Measurements from ENCODE around the gene RGPD3.
"Not testable (repeated sequence)": the region's sequence is repeated elsewhere in the genome, so short reads cannot be mapped to it uniquely, and the experiment has no call there.

Gene RGPD3

DNA sequence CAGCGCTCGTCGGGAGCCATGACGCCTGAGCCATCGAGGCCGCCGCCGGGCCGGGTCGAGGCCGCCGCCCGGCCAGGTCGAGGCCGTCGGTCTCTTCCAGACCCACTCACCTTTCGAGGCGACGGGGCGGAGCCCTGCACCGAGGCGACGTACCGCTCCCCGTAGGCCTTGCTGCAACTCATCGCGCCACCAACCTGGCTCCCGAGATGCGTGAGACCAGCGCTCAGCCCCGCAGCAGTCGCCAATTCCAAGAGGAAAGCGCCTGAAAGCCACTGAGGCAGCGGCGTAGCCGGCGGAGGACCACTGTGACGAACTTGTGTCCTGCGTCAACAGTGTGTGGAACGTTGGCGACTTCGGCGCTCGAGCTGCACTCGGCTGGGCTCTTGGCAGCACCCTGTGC is at the start of gene RGPD3:
TSS of gene RGPD3 (minus strand) at position 307 of the 400 bp plus-strand sequence. CDS start at position 182, 125 bp downstream.
- DNase-seq = not testable (repeated sequence)

DNA sequence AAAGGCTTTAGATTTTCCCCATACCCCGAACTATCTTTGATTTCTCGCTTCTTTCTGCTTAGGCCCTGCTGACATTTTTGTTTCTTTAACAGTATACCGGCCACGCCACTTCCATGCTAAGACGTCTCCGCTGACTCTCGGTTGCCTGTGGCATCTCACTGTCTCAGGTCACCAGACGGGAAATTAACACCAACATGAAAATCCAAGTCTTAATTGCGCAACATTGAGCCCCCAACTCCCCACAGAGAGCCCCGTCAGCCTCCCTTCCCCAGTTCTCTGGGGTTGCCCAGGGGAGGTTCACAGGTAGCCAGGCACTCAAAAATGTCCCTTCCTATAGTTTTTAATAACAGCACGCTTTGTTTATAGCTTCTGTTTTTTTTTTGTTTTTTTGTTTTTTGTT is 49.1 kb upstream of the RGPD3 start:
- DNase-seq = no peak

- no peak for DNase-seq
These were observed 48.7 kb upstream of the RGPD3 start for GRCh38 chr2:106516864-106517263.

DNA sequence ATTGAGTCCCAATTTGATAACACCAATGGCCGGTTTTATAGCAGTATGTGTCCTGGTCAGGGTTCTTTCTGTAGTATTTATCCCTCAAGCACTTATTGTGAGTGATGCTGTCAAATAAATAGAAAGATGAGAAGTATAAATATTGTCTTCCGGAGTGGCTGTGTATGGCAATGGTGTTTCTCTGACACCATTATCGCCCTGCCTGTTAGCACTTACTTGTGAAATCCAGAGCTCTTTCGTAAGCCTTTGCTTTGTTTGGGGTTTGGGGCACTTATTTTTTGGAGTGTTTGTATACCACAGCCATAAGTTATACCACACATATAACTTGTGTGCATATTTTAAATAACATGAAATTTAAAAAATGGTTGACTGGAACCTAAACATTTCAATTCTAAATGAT is 48.2 kb upstream of the RGPD3 start:
- no peak for DNase-seq

- peak; percentile 48 for DNase-seq
These were observed 46.6 kb upstream of the RGPD3 start for GRCh38 chr2:106514827-106515226.

DNA sequence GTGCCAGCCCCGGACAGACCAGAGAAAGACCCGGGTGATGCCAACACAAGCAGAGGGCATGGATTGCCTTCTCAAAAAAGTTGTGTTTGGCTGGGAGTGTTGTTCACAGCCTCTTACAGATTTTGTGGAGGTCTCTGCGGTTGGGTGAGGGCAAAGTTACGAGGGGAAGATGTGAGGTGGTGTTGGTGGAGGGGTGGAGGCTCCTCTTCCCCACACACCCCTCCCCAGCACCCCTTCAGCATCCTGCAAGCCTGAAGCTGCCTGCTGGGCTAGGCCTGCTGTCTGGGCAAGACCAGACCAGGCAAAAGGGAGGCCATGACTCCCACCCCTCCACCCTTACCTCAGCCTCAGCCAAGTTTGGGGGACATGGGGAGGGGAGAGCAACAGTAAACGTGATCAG is 45.2 kb upstream of the RGPD3 start:
- not testable (repeated sequence) for DNase-seq

DNA sequence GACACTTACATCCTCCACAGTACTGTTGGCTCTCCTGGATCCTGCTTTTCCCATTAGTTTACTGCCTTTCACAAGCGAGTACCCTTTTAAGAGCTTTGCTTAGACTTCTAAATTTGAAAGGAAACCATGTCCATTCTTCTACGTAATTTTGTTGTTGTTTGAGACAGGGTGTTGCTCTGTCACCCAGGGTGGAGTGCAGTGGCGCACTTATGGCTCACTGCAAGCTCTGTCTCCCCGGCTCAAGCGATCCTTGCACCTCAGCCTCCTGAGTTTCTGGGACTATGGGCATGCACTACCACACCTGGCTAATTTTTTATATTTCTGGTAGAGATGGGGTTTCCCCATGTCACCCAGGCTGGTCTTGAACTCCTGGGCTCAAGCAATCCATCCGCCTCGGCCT is 43.7 kb upstream of the RGPD3 start:
- not testable (repeated sequence) for DNase-seq

DNA sequence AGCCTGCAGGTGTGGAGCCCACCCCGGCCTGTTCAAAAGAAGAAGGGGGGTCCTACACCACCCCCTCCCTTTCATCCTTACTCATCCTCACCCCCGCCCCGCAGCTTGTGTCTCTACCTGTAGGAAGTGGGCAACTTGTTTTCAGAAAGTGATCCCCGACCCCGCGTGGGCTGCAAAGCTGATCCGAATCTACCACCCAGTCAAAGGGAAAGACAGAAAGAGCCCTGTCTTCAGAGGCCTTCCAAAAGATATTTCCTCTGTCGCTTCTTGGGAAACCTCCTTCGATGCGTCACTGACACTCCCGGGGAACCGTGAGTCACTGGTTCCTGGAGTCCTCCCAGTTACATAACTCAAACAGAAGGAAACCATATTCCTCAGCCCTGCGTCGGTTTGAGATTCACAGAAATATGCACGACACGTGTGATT is 43.3 kb upstream of the RGPD3 start:
- not testable (repeated sequence) for DNase-seq

DNA sequence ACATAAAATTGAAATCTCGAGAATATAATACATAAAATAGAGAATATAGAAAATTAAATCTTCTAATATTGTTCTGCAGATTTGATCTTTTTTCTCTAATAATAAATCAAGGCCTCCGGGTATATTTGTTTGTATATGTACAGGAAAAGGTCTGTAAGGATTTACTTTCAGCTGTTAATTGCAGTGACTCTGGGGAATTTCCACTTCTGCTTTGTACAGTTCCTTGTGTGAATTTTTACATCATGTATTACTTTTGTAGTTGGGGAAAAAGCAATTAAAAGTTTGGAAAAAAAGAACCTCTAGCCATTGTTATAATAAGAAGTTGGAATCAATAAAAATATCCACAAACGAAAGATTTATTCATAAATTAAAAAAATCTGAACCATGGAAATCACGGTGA is 42.6 kb upstream of the RGPD3 start:
- DNase-seq = not testable (repeated sequence)

DNA sequence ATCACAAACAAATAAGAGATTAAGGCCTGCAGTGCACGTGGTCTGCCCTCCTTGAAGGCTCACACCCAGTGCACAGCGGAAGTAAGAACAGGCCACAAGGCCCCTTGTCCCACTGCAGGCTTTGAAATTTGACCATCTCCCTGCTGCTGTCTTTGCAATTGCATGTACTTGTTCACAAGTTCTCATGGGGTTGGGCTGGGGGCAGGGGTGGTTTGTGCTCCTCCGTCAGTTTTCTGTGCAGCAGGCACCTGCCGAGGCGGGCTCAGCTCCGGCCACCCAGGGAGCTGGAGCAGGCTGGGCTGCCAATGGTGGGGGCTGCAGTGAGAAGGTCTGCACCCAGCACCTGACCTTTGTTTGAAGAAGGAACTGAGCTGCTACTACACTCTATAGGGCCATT is 41.2 kb upstream of the RGPD3 start:
- not testable (repeated sequence) for DNase-seq

DNA sequence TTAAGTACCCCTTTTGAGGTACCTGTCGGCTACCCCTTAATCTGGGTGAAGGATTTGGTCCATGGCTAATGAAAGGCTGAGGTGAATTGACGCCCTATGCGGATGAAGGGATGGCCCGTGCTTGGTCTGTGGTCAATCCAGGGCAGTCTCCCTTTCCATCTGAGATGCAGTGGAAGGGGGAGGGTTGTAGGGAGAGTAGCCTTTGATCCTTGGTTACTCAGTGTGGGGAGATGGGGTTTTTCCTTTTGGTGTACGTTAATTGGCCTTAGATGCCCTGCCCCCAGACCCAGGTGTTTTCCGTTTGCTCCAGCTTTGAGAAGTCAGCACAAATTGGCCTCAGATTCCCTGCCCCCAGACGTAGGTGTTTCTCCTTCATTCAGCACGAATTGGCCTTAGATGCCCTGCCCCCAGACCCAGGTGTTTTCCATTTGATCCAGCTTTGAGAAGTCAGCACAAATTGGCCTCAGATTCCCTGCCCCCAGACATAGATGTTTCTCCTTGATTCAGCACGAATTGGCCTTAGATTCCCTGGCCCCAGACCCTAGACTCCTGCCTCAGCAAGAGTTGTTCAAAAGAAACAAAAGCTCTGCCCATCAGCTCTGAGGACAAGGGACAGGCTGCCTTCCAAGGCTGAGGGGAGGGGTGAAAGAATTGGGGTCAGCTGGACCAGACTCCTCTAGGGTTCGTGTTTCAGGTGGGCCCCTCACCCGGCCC is 40.6 kb upstream of the RGPD3 start:
- not testable (repeated sequence) for DNase-seq

DNA sequence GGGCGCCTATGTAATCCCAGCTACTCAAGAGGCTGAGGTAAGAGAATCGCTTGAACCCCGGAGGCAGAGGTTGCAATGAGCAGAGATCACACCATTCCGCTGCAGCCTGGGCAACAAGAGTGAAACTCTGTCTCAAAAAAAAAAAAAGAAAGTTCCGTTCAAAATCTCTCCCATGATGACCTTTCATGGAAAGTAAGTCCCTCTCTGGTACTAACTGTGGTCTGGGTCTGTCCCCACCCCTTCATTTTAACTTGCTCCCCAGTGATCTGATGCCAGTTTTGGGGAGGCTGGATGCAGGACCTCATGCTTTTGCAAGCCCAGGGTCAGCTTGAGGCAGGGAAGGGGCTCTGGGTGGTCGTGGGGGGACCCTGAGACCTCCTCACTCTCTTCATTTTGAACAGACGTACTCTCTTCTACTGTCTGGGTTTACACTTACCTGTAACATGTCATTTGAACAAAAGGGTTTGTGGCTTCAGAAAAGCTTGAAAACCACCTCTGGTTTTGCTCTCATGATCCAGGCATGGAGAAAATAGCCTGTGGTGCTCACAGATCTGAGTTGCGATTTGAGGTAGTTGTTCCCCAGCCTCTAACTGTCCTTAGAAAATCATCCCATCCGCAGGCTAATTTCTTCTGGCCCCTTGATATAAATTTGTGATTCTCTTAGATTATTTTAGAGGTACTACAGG is 37.9 kb upstream of the RGPD3 start:
- not testable (repeated sequence) for DNase-seq

GRCh38 chr2:106504787-106505186 is 36.6 kb upstream of the RGPD3 start:
- not testable (repeated sequence) for DNase-seq

- DNase-seq = not testable (repeated sequence)
These were observed 36.0 kb upstream of the RGPD3 start for GRCh38 chr2:106504192-106504591.

DNA sequence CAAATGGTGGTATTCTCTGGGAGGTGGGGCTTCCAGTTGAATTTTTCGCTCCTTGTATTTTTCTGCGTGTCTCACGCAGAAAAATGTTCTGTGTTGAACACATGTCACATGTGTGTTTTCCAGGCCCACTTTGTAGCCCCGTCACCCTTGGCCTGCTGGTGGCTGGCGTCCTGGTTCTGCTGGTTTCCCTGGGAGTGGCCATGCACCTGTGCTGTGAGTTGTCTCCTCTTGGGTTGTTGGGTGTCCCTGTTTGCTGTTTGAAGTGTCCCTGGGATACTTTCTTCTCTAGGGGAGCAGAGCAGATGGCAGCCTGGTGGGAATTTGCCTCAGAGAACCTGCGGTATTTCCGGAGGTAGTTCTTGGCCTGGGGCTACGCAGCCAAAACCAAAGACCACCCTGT is 34.1 kb upstream of the RGPD3 start:
- DNase-seq = not testable (repeated sequence)

DNA sequence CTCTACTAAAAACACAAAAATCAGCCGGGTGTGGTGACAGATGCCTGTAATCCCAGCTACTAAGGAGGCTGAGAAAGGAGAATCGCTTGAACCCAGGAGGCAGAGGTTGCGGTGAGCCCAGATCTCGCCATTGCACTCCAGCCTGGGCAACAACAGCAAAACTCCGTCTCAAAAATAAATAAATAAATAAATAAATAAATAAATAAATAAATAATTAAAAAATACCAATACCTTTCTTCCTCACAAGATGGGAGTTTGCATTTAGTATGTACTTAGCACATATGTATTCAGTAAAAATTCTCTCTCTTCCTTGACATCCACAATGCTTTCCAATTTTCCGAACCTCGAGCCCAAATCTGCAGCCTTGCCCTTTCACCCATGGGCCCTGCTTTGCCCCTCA is 32.1 kb upstream of the RGPD3 start:
- DNase-seq = not testable (repeated sequence)

DNA sequence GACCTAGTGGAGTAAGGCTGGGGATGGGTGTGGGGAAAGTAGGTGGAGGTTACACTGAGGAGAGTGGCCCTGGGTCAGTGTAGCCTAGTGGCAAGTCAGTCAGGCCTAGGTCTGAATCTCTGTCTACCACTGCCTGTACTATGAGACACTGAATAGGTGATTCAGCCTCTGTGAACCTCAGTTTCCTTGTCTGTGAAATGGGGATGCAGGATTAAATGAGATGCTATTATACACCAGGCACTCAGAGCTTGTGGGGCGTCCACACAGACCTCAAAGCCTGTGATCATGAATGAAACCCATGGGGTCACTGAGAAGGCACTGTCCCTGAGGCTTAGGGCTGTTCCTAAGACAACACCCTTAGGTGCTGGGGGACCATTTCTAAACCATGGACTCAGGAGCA is 30.3 kb upstream of the RGPD3 start:
- DNase-seq = not testable (repeated sequence)

GRCh38 chr2:106492913-106493312 is 24.7 kb upstream of the RGPD3 start:
- DNase-seq = not testable (repeated sequence)

DNA sequence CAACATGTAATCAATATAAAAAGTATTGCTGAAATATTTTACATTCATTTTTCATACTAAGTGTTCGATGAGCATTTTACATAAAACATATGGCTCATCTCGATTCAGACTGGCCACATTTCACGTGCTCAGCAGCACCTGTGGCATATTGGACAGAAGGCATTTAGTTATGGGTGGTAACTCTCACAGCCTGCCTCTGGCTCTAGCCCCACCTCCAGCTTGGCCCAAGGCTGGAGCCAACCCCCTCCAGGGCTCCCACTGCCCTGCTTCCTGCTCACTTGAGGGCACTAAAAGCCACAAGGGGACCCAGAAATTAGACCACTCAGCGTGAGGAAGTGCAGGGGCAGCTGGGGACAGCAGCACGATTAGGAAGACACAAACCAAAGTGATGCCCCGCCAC is 24.2 kb upstream of the RGPD3 start:
- DNase-seq = not testable (repeated sequence)

DNA sequence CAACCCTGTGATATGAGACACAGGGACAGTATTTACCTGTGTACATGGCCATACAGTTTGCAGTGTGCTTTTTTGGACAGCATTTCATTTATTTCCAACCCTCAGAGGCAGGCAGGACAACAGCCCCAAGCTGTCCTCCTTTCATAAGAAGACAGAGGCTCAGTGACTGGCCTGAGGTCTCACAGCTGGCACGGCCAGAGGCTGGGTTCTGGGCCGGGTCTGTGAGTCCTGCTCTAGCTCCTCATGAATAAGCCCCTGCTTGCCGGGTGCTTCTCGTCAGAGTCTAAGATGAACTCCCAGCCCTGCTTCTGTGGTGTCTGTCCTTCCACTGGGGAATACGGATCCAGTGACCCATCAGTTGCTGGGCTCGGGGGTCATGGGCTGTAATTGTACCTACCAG is 21.5 kb upstream of the RGPD3 start:
- DNase-seq = not testable (repeated sequence)

DNA sequence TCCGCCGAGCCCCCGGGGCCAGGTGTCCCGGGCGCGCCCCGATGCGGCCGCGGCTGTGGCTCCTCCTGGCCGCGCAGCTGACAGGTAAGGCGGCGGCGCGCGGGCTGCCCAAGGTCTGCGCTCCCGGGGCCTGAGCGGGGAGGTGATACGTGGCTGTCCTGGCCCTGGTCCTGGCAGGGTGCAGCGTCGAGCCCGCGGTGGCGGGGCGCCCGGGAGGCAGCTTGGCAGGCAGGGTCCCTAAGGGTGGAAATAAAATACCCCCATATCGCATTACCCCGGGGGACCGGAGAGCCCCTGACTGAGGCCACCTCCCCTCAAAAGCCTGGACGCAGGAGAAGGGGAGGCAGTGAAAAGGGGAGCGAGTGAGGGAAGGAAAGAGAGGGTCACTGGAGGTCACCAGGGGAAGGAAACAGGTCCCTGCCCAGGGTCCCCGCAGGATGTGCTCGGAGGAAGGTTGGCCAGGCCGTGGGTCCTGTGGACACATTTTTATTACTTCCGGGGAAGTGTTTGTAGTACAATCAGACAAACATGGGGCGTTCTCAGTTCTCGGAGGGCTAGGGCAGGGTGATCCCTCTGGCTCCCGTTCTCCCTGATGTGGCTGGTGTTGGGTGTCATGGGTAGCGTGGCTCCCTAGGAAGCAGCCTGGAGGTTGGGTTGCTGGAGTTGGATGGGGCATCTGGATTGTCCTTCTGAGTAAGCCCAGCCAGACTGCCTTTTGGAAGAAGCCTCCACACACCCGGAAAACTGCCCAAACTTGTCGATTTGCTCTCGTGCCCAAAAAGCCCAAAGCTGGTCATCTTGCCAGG is 19.4 kb upstream of the RGPD3 start:
- not testable (repeated sequence) for DNase-seq

- DNase-seq = not testable (repeated sequence)
These were observed 18.6 kb upstream of the RGPD3 start, which contains the start of gene CD8B2 for GRCh38 chr2:106486551-106487385. CD8B2 (plus strand) TSS chr2:106487364; CDS start chr2:106487427, 63 bp downstream.
